Renal cortical epithelial cell (primary cell): Measurements from ENCODE around the gene PTPN13. TPM values are rescaled to one million over a fixed set of nuclear protein-coding genes. Genes with fewer than 3 reads are reported as not detected.

ENCODE experiments used
- DNase-seq: peaks from one replicate; pipeline ENCODE4 v3.0.0-alpha.2; 2011; ENCODE audit warnings: low read depth
- total RNA-seq: library from RNA; depleted of rRNA; stranded (reverse); fragments of >200 nt; gene quantifications from 2 replicates; pipeline ENCODE4 v1.2.3, GENCODE V29; 2014

The PTPN13 gene
- total RNA-seq, 1 donor from 2014 or later: 118 TPM

GRCh38 chr4:86587381-86588140 is 6.6 kb upstream of the PTPN13 start:
- no peak for DNase-seq

DNA sequence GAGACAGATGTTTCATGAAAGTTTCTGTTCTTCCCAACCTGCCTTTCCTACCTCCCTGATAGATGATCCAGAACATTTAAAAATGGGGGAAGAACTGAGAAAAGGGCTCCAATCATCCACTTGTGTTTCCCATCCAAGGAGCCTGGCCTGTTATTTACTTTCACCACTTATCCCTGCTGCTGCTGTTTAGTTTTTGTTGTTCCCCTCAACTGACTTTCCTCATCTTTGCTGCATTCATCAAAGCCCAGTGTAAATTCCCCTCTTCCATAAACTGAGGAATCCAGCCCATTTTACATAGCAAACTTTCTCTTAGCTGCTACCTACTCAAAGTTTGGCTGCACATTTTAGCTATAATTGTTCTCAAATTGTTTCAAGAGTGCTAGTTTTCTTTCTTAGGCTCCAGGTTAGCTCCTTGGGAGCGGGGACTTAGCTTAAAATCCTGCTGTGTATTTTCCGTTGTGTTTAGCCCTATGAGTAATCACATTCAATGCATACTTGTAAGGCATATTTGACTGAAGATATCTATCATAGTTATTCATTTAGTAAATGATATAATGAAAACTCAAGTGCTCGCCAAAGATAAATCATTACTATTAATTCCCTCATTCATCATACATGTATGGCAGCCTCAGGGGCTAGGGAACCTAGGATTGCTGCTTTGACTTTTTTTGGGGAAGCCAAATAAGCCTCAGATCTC is 1.4 kb upstream of the PTPN13 start:
- peak; percentile 76 for DNase-seq

DNA sequence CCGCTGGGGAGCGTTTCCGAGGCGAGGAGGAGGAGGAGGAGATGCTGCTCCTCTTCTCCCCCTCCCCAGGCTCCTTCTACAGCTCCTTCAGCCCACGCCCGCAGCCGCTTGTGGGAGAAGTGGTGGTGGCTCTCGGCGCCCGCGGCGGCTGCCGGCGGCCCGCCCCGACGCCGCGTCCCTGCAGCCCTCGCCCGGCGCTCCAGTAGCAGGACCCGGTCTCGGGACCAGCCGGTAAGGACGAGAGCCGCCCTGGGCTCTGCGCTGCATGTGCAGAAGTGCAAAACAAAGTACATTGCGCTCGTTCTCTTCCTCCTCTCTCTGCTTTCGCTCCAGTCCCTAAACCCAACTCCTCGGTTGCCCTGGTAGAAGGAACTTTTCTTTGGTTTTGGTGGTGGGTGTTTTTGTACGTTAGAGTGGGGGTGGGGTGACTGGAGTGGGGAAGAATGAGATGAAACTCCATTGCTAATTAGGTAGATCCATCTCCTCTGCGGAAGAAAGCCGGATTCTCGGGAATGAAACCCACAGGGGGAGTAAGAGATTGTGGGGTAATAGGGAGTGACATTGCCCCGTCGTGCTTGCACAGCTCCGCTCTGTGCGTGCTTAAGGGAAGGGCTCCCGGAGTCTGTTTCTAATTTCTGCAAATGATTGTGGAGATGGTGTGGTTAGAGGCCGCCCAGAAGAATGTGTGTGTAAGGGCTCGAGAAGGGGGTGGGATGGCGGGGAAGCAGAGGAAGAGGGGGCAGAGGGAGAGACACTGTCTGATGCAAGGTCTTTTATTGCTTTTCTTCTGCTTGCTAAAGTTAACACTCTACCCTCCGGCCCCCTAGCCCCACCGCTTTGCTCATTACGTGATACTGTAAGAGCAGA is 677 bp downstream of the PTPN13 start:
- peak; percentile 78 for DNase-seq

DNA sequence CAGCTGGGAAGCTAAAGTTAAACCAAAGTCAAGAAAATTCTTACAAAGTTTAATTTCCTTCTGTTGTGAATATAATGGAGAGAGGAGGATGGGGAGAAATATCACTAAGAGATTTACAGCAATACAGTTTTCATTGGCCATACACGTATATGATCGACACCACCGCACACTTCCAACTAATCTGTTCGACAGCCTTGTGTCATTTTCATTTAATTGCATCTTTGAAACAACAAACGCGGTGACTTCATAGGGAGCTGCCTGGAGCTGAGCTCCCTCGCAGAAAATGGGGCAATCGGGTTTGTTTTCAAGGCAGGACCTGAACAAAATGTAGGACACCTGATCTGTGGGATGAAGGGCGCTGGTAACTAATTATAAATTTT is 1.3 kb downstream of the PTPN13 start:
- peak; percentile 53 for DNase-seq

GRCh38 chr4:86596807-86597206 is 2.7 kb downstream of the PTPN13 start:
- DNase-seq: no peak

DNA sequence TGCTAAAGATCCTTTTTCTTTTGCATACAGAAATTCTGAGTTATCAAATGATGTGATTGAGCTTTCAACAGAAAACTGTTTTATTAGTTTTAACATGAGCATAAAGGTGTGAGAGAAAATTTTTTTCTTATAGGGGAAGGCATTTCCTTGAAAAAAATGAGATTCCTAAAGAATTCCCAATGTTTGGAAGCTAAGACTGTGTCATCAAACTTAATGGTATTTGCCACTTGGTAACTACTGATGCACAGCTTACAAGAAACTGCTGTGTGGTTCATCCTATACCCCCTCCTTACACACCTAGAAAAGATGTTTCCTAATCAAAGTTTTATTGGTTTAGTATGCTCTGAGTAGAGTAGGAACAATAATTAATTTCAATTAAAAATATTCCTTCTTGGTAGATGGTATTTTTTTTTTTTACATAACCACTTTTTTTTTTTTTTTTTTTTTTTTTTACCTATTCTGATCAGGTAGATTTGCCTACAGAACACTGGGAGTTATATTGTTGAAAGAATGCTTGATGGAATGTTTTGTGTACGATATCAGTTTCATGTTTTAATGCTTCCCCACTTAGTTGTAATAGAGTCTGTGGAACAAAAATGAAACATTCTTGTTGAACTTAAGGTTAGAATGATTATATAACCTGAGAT is 6.0 kb downstream of the PTPN13 start:
- no peak for DNase-seq

DNA sequence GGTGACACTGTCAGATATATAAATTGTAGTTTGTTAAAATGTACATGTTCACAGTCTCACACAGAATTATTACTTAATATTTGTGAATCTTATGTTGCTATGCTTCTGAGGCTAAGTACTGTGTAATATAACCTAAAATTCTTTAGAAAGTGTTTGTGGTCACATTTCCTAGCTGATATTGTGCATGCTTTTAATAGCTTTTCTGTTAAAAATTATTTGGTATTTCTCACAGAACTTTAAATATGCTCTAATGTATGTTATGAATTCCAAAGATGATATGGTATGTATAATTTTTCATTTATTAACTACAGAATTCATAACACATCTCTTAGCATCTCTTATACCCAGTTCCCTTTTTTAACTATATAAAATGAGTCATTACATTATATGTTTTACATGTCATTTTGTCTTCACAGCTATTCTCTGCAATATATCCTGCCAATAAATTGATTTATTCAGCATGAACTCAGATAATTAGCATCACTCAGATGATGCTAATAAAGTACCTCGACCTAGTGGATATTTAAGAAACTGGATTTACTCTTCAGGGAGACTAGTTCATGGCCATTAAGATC is 9.3 kb downstream of the PTPN13 start:
- DNase-seq: no peak

- DNase-seq: no peak
These were observed 12.7 kb downstream of the PTPN13 start for GRCh38 chr4:86606809-86607208.

GRCh38 chr4:86608757-86609375 is 14.8 kb downstream of the PTPN13 start:
- DNase-seq: no peak

DNA sequence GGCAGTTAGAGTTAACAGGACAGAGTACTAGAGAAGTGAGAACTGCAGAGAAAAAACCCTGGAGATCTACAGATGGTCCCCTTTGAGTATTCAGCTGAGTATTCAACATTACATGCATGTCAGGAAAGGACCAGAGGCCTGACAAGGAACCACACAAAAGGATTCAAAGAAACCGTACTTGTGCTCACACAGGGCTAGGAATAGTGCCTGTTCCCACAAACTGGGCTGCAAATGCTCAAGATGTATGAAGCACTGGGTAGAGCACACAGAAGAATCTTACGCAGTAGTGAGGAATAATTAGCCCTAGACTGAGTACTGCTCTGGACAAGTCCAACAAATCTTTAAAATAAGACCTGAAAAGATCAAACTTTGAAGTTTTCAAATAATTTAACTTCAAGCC is 17.6 kb downstream of the PTPN13 start:
- no peak for DNase-seq

DNA sequence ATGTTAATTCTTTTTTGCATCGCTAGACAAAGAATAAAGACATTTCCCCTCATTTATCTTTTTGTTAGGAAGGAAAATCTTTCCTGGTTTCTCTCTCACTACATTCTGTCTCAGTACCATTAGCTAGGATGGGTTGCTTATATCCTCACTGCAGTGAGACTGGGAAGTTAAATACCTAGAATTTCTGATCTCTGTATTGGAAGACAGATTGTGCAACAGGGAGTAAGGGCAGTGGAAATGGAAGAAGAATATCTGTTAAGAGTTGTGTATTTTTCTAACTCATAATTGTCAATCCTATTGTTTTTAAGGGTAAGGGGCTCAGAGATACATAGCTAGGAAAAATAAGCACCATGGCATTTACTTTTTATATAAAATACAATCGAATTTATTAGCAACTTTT is 19.6 kb downstream of the PTPN13 start:
- DNase-seq: peak; percentile 36

GRCh38 chr4:86614865-86615264 is 20.8 kb downstream of the PTPN13 start:
- DNase-seq: peak; percentile 78

GRCh38 chr4:86615501-86615900 is 21.4 kb downstream of the PTPN13 start:
- no peak for DNase-seq

DNA sequence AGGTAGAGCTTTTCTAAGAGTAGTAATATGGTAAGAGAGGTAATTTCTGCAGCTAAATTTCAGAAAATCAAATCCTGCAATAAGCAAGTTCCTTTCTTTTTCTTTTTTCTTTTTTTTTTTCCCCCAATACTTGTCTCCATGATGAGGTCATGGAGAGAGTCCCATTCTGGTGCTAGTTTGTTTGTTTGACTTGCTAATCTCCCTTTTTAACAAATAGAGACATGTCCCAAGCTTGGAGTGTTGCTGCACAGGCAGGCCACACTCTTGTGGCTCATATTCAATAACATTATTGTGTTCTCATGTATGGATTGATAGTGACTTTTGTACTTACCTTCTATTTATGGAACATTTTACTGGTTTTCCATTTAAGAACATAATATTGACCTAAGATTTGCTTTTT is 25.5 kb downstream of the PTPN13 start:
- DNase-seq: no peak

DNA sequence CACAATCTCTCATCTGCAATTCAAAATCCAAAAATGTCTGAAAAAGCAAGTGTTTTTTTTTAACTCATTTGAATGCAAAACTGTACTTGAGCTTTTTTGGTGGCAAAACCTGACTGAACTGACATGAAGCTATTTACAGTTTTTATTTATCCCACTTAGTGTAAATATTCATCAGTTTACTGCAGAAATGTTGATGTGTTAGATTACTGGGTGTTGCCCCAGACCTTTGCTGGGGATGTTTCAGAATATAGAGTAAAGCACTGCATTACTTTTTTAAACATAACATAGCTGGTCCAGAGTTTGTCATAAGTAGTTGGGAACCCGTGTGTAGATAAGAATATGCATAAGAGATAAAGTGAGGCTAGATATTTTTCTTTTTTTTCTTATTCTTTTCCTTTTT is 27.3 kb downstream of the PTPN13 start:
- no peak for DNase-seq

GRCh38 chr4:86626066-86626465 is 32.0 kb downstream of the PTPN13 start:
- DNase-seq: no peak

- DNase-seq: no peak
These were observed 33.5 kb downstream of the PTPN13 start for GRCh38 chr4:86627462-86628135.

DNA sequence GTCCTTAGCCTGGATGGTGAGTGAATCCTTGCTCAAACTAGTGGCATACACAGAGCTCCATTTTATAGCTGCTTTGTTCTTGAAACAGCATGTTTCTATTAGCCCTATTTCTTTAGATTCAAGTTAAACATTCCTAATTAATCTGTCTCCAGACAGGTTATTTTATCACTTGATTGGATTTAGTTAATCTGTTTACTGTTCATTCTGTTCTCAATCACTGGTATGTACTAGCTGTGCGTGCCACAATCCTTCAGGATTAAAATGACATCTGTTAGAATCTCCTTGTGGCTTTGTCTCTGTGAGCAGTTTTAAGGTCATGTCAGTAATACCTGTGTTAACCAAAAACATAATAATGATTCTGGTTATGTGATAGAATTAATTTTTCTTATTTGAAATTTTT is 36.5 kb downstream of the PTPN13 start:
- no peak for DNase-seq

DNA sequence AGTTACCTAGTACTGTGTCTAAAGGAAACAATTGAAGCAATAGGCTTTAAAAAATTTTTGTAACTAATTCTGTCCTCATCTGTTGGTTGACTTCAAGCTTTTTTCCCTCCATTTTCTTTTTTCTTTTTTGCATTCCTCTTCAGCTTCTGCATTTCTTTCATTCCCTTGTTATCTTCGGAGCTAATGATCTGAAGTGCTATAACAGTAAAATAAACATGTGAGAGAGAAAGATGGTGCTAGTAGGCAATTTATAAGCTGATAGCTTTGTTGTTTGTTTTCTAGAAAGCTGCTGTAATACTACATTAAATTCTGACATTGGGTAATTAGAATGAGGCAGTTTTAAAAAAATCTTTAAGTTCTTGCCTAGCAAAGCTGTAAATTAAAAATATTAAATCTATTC is 37.1 kb downstream of the PTPN13 start:
- no peak for DNase-seq

GRCh38 chr4:86633854-86634253 is 39.7 kb downstream of the PTPN13 start:
- no peak for DNase-seq

- DNase-seq: peak; percentile 12
These were observed 46.4 kb downstream of the PTPN13 start for GRCh38 chr4:86640469-86640868.
